OCI-M1 (cell line): ENCODE results near the gene ZKSCAN1.
"Not testable (repeated sequence)": the region's sequence is repeated elsewhere in the genome, so short reads cannot be mapped to it uniquely, and the experiment has no call there.

Experiments used
- DNase-seq: peaks from one replicate; lab custom pipeline; 2025; lab: John Stamatoyannopoulos, UW

The ZKSCAN1 gene

DNA sequence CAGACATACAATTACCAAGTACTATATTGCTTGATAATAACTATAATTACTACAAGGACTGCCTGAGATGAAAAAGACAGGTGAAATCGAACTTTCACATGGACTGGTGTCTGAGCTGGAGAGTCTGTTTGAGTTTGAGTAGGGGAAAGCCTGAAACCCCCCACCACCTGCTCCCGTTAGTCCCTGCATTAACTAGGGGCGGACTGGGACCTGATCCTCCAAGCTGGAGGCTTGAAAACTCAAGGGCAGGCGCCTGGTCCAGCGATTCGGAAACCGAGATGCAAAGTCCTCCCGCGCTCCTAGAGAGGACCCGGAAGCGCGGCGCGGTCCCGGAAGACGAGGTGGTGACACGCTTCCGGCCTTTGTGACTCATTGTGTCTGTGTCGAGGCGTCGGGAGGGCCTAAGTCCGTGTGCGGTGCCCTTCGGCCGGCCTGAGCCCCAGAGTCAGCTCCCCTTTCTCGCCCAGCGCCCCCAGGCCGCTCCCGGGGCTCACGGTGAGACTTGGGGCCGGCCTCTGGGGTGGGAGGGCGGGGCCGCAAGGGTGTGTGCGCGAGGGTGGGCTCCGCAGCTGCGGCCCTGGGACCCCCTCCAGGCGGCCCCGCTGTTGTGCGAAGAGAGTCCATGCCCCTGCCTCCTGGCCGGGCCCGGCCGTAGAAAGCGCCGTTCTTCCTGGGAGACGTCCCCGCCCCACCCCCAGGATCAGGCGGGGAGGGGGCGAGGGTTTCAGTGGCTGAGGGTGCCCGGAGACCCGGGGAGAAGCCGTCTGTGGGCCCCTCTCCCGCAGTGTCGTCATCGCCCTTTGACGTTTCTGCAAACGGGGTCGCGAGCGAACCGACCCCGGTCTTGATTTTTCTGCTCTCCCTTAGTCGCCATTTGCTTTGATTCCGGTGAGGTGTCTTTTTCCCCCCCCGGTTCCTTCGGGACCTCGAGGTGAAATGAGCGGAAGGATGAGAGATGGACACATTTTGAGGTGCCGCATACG, at the start of gene ZKSCAN1:
Gene ZKSCAN1 (plus strand): TSS at position 365 of the 983 bp plus-strand sequence. CDS start 7,911 bp downstream, outside the sequence.
- DNase-seq, result peak; percentile 97

DNA sequence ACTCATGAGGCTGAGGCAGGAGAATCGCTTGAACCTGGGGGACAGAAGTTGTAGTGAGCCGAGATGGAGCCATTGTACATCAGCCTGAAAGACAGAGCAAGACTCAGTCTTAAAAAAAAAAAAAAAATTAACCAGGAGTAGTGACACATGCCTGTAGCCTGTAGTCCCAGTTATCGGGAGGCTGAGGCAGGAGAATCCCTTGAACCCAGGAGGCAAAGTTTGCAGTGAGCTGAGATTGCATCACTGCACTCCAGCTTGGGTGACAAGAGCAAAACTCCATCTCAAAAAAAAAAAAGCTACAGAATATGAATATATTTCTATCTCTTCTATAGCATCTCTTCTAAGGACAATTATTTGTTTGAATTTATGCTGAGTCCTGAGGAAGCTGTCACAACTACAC, 46.1 kb upstream of the ZKSCAN1 start:
- DNase-seq, result no peak

DNA sequence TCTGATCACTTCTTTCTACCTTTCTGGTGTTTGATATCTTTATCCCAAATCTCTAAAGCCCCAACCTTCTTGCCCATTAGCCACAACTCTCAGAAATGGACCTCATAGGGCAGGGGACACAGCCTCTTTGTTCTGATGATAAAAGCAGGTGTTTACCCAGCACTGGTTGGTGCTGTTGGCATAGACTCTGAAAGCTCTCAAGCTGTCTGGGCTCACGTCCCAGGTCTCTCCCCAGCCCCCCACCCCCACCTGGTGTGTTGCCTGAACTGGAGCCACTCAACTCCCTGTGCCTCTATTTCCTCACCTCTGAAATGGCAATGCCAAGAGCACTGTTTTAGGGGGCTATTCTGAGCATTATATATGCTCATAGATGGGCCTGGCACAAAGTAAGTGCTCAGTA, 45.6 kb upstream of the ZKSCAN1 start:
- not testable (repeated sequence) for DNase-seq

DNA sequence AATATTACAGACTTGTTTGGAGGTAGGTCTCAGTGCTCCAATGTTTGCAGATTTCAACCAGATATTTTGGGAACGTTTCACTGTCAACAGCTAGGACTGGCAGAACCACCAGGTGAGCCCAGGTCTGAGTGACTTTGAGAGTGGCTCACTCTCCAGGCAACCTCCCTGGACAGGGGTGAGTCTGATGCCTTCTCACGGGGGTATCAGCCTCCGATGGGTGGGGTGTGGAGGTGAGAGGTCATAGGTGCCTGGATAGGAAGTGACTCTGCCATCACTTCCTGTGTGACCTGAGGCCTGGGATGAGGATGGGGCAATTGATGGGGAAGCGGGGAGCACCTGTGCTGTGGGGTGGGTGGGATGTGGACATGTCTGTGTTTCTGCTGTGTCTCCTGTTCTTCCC, 44.2 kb upstream of the ZKSCAN1 start:
- no peak for DNase-seq

DNA sequence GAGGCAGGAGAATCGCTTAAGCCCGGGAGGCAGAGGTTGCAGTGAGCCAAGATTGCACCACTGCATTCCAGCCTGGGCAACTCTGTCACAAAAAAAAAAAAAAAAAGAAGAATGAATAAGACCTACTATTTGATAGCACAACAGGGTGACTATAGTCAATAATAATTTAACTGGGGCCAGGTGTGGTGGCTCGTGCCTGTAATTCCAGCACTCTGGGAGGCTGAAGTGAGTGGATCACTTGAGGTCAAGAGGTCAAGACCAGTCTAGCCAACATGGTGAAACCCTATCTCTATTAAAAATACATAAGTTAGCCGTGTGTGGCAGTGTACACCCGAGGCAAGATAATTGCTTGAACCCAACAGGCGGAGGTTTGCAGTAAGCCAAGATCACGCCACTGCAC, 41.6 kb upstream of the ZKSCAN1 start:
- DNase-seq, result not testable (repeated sequence)

DNA sequence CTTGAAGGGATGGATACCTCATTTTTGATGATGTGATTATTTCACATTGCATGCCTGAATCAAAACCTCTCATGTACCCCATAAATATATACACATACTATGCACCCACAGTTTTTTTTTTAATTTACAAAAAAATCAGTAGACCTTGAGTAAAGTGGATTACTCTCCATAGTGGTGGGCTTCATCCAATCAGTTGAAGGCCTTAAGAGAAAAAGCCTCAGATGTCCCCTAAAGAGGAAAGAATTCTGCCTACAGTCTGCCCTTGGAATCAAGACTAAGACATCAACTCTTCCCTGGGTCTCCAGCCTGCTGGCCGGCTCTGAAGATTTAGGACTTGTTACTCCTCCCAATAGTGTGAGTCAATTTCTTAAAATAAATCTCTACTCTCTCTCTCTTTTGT, 40.7 kb upstream of the ZKSCAN1 start:
- no peak for DNase-seq

DNA sequence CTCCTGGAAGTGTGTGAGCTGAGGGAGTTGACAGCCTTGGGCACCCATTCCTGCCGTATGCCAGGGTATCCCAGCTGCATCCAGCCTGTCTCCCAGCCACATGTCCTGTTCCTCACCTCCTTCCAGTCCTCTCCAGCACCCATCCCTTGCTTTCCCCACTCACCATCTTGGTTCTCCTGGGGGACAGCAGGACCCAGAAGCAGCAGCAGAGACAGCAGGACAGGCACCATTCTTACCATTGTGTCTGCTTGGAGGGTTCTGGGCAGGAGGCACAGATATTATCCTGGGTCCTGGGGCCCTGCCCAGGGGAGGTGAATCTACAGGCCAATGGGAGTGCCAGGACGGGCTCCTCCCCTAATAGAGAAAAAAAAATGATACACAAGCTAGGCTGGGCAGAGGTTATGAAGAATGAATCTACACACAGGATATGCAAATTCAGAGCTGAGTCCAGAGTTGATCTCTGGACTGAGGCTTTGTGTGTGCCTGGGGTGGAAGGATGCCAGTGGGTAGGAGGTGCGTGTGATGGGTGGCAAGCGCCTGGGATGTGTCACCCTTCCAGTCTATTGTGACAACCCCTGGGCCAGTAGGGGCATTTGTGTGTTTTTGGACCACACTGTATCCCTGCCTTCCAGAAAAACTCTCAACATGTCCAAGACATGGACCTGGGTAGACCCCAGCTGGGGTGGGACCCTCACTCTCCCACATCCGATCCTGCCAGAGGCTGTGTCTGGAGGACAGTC, 39.4 kb upstream of the ZKSCAN1 start, which contains the start of gene AZGP1:
Gene AZGP1 (minus strand): TSS at position 250 of the 740 bp plus-strand sequence. CDS start 11 bp downstream, at position 239.
- DNase-seq, result peak; percentile 31

DNA sequence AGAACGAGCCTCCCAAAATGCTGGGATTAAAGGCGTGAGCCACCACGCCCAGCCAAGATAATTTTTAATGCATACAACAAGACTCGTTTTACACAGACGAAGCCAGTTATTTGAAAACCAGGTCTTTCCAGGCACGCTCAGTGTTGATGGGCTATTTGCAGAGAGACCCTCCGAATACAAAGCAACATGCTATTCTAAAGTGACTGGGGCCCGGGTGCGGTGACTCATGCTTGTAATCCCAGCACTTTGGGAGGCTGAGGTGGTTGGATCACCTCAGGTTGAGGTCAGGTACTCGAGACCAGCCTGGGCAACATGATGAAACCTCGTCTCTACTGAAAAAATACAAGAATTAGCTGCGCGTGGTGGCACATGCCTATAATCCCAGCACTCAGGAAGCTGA, 38.8 kb upstream of the ZKSCAN1 start:
- DNase-seq, result no peak

DNA sequence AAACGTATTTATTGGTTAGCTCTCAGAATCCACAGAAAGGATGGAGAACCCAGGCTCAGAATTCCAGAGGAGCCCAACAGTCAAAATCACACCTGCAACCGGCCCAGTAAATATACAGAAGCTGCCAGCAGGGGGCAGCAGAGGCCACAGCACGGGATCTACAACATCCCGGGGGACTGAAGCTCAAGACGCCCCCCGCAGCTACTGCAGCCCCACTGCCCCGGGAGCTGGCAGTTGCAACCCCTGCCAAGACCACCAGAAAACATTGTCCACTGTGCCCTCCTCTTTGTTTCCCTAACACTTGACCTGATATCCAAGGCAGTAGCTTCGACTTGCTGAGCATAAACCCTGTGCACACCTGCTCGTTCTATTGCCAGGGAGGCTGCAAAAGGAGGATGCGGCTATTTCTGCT, 35.6 kb upstream of the ZKSCAN1 start:
- DNase-seq, result peak; percentile 85

DNA sequence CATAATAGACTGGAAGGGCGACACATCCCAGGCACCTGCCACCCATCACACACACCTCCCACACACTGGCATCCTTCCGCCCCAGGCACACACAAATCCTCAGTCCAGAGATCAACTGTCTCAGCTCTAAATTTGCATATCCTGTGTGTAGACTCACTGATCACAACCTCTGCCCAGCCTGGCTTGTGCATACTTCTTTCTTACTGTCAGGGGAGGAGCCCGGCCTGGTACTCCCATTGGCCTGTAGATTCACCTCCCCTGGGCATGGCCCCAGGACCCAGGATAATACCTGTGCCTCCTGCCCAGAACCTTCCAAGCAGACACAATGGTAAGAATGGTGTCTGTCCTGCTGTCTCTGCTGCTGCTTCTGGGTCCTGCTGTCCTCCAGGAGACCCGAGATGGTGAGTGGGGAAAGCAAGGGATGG, 34.9 kb upstream of the ZKSCAN1 start:
- not testable (repeated sequence) for DNase-seq

DNA sequence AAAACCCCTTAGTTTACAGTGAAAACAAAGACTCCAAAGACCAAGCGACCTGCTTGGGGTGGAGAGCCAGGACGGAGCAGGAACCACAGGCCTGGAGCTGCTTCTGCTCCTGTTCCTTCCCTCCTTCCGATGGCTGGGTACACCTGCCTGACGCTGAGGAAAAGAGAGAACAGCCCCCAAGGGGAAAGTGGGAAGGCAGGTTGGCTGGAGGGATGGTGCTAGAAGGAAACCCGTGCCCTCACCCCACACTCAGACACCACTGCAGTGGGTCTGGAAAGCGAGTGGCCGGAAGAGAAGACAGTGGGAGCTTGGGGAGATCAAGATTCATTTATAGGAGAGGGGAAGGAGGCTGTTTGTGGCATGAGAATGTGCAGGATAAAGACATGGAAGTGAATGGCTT, 34.3 kb upstream of the ZKSCAN1 start:
- not testable (repeated sequence) for DNase-seq

DNA sequence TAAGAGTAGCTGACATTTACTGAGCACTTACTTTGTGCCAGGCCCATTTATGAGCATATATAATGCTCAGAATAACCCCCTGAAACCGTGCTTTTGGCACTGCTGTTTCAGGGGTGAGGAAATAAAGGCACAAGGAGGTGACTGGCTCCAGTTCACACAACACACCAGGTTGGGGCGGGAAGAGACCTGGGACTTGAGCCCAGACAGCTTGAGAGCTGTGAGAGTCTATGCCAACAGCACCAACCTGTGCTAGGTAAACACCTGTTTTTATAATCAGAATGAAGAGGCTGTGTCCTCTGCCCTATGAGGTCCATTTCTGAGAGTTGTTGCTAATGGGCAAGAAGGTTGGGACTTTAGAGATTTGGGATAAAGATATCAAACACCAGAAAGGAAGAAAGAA, 30.8 kb upstream of the ZKSCAN1 start:
- no peak for DNase-seq

DNA sequence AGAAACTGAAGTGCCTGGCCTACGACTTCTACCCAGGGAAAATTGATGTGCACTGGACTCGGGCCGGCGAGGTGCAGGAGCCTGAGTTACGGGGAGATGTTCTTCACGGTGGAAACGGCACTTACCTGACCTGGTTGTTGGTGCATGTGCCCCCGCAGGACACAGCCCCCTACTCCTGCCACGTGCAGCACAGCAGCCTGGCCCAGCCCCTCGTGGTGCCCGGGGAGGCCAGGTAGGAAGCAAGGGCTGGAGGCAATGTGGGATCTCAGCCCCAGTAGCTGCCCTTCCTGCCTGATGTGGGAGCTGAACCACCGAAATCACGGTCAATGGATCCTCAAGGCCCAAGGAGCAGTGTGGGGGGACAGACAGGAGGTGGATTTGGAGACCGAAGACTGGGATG, 28.1 kb upstream of the ZKSCAN1 start:
- not testable (repeated sequence) for DNase-seq

DNA sequence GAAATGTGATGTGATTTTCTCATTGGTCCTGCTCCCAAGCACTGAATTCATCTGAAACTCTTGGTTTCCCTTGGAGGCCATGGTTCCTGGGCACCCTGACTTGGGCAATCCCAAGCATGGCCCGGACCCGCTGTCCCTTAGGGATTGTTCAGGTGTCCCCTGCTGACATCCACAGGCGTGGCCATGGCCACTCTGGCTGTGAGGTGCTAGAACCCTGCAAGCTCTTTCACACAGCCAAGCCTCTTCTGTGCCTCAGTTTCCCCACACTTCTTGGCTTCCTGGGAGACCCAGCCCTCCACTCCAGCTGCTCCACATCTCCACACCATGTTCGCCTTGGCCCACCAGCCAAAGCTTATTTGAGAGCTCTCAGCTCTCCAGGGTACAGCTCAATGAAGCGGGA, 27.6 kb upstream of the ZKSCAN1 start:
- no peak for DNase-seq

DNA sequence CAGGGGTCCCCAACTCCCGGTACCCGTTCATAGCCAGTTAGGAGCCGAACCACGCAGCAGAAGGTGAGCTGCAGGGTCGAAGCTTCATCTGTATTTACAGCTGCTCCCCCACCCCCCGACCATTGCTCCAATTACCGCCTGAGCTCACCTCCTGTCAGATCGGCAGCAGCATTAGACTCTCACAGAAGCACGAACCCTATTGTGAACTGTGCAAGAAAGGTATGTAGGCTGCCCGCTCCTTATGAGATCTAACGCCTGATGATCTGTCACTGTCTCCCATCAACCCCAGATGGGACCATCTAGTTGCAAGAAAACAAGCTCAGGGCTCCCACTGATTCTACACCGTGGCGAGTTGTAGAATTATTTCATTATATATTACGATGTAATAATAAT, 24.9 kb upstream of the ZKSCAN1 start:
- no peak for DNase-seq

DNA sequence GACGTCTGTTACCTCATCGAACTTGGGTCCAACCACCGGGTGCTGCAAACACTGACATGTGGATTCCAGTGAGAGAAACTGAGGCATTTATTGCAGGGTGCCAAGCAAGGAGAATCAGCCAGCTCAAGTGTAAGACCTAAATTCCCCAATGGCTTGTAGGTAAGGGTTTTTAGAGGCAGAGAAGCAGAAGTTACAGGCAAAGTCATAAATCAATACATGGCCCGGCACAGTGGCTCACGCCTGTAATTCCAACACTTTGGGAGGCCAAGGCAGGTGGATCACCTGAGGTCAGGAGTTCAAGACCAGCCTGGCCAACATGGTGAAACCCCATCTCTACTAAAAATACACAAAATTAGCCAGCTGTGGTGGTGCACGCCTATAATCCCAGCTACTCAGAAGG, 23.9 kb upstream of the ZKSCAN1 start:
- DNase-seq, result not testable (repeated sequence)

DNA sequence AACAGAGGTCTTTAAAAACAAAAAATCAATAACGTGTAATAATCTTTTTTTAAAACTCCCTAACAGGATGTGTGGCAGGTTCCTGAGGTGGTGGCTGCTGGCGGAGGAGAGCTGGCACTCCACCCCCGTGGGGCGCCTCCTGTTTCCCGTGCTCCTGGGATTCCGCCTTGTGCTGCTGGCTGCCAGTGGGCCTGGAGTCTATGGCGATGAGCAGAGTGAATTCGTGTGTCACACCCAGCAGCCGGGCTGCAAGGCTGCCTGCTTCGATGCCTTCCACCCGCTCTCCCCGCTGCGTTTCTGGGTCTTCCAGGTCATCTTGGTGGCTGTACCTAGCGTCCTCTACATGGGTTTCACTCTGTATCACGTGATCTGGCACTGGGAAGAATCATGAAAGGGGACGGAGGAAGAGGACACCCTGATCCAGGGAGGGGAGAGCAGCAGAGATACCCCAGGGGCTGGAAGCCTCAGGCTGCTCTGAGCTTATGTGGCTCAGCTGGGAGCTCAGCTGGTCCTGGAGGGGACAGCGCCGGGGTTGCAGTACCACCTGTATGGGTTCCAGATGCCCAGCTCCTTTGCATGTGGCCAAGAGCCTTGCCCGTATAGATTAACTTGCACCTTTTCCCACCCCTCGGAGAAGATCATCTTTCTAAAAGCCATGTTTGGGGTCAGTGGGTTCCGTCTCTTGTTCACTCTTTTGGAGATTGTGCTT, 22.9 kb upstream of the ZKSCAN1 start:
- no peak for DNase-seq

DNA sequence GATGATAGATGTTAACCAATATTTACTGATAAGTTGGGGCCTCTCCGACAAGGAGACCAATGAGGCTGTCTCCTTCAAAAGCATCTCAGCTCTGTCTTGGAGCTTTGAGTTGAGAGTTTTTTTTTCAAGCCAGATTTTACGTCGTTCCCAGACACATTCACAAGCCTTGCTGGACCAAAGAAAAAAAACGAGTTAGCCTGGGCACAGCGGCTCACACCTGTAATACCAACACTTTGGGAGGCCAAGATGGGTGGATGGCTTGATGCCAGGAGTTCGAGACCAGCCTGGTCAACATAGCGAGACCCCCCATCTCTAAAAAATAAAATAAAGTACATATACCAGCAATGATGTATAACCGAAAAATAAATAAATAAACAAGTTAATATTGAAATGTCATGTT, 20.6 kb upstream of the ZKSCAN1 start:
- DNase-seq, result no peak

DNA sequence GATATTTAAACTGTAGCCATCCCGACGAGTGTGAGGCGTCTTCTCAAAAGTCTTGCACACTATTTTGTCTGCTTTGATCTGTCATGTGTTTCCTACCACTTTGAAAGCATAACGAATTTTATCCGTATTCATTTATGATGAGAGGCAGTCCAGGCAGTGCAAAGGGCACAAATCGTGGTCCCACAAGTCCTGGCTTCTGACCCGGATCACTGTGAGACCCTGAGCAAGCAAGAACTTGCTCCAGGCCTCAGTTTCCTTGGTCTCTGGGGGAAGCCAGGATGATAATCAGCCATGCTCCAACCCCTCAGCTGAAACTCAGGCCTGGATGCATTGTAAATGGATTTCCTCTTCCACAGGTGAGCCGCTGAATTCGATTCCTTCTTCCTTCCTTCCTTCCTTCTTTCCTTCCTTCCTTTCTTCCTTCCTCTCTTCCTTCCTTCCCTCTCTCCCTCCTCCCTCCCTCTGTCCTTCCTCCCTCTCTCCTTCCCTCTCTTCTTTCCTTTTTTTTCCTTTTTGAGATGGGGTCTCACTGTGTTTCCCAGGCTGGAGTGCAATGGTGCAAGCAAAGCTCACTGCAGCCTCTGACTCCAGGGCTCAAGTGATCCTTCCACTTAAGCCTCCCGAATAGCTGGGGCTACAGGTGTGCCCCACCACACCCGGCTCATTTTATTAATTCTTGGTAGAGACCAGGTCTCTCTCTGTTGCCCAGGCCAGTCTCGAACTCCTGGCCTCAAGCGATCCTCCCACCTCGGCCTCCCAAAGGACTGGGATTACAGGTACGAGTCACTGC, 18.4 kb upstream of the ZKSCAN1 start:
- DNase-seq, result no peak

DNA sequence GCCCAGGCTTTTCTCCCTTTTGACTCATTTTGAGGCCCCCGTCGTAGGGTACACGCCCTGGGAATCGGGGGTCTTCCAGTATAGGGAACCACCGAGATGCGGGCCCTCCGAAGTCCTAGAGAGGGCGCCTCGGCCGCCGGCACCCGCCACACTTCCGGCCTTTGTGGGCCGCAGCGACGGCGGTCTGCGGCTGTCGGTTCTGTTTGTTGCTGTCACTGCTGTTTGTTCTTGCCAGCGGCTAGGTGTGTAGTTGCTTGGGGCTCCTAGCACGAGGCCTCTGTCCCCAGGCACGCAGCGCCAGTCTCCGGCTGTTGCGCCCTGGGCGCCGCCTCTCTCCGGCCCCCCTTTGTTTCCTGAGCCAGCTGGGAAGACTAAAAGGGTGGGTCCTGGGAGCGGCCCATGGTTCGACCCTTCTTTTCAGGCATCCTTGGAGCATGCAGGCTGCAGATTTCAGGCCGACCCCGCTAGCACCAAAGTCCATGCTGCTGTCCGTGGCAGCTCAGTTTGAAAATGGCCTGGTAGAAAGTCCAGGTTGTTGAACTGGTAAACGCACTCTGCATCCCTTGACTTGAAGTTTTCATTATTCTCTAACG, 17.8 kb upstream of the ZKSCAN1 start:
- DNase-seq, result peak; percentile 83

DNA sequence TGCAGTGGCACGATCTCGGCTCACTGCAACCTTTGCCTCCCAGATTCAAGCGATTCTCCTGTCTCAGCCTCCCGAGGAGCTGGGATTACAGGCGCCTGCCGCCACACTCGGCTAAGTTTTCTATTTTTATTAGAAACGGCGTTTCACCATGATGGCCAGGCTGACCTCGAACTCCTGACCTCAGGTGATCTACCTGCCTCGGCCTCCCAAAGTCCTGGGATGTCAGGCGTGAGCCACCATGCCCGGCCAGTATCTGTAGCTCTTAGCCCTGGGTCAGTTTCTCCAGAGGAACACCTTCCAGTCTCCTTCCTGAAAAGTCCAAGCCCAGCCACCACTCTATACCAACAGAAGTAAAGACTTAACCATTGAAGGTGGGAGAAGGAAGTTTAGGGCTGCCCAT, 15.2 kb upstream of the ZKSCAN1 start:
- no peak for DNase-seq
